ENCODE measurements around the gene HMGCS2.

The HMGCS2 gene

DNA sequence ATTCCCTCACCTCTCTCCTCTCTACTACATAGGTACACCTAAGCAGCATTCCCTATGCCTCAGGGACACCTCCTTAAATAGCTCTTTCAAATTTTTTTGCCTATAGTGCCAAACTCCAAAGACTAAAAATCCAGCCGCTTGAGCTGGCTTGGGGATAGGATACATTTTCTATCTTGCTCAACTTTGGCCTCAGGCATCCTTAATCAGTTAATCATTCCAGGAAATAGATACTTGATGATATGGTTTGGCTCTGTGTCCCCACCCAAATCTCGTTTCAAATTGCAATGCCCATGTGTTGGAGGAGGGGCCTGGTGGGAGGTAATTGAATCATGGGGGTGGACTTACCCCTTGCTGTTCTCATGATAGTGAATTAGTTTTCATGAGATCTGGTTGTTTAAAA is 68.4 kb downstream of the HMGCS2 start:
- Histone ChIP-seq H3K4me2 (ENCODE audit: low read length) (no peak overlapping the region), H3K79me2 (ENCODE audit: insufficient read depth, low read length) (no peaks in the 10 kb centered on the region), H3K9ac (ENCODE audit: low read length) (no peak overlapping the region), H3K9me2 (ENCODE audit: low read depth, low read length) (no peaks in the 10 kb centered on the region), H3K36me3 (ENCODE audit: insufficient read depth, low read length) (no peaks in the 10 kb centered on the region), H3F3A (ENCODE audit: insufficient read depth, low read length) (no peaks in the 10 kb centered on the region), H4K20me1 (ENCODE audit: insufficient read depth, low read length) (no peaks in the 10 kb centered on the region), H3K4me3 (ENCODE audit: low read depth, low read length, poor library complexity, severe bottlenecking) (no peak overlapping the region), H2AFZ (ENCODE audit: low read length) (no peak overlapping the region), H3K27ac (ENCODE audit: low read depth, low read length, poor library complexity, severe bottlenecking) (no peak overlapping the region), H3K27me3 (ENCODE audit: insufficient read depth, low read length) (no peaks in the 10 kb centered on the region), H3K9me3 (ENCODE audit: low read length) (peaks cover 4% of the 10 kb centered on the region; the same call in 1 of the 2 replicates), H3K4me1 (ENCODE audit: insufficient read depth, low read length, severe bottlenecking) (no peaks in the 10 kb centered on the region)
- no peak for TF ChIP-seq EZH2 (IDR thresholded peaks at IDR 0.05; ENCODE audit: borderline replicate concordance, low read length)
- TF ChIP-seq, protein P1, sequence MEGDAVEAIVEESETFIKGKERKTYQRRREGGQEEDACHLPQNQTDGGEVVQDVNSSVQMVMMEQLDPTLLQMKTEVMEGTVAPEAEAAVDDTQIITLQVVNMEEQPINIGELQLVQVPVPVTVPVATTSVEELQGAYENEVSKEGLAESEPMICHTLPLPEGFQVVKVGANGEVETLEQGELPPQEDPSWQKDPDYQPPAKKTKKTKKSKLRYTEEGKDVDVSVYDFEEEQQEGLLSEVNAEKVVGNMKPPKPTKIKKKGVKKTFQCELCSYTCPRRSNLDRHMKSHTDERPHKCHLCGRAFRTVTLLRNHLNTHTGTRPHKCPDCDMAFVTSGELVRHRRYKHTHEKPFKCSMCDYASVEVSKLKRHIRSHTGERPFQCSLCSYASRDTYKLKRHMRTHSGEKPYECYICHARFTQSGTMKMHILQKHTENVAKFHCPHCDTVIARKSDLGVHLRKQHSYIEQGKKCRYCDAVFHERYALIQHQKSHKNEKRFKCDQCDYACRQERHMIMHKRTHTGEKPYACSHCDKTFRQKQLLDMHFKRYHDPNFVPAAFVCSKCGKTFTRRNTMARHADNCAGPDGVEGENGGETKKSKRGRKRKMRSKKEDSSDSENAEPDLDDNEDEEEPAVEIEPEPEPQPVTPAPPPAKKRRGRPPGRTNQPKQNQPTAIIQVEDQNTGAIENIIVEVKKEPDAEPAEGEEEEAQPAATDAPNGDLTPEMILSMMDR (IDR thresholded peaks at IDR 0.05; ENCODE audit: low read length): no peak

Data from OCI-LY1 (cell line).